Prostate gland (tissue), 2 donors: ENCODE data around the gene FHL1.

ENCODE experiments used
- POLR2AphosphoS5 ChIP-seq: sonication (generic); formaldehyde crosslinking; IDR thresholded peaks from one replicate; pipeline ENCODE4 v1.6.1; 2017; ENCODE audit warnings: antibody characterized with exemption
- TF ChIP-seq, protein P1 (sequence below), 4 experiments: fragments of 200-600 bp in 2 of 4; fragments of 450-650 bp in 2 of 4; sonication (generic) in 2 of 4; IDR thresholded peaks; 1 replicate in 3 of 4; 2 replicates in 1 of 4; pipeline ENCODE4 v1.5.1; 2016 to 2019; ENCODE audit warnings: antibody characterized with exemption in 4 of 4, mild to moderate bottlenecking in 2 of 4, moderate library complexity in 2 of 4

DNA sequence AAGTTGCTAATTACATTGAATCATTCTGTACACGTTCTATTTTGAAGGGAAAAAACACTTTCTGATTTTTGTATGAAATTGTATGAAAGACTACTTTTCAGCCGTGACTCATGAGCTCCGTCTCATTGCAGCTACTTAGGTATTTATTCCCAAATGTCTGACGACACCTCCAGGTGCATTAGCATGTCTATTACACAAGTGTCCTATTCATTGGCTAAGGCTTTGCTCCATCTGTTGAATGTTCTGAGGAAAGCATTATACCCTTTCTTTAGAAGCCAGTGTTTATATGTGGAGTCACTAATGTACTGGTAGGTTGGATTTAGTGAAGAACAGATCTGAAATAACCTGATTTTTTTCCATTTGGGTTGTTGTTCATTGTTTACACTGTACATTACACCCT is 52.0 kb downstream of the FHL1 start:
- TF ChIP-seq, protein P1, sequence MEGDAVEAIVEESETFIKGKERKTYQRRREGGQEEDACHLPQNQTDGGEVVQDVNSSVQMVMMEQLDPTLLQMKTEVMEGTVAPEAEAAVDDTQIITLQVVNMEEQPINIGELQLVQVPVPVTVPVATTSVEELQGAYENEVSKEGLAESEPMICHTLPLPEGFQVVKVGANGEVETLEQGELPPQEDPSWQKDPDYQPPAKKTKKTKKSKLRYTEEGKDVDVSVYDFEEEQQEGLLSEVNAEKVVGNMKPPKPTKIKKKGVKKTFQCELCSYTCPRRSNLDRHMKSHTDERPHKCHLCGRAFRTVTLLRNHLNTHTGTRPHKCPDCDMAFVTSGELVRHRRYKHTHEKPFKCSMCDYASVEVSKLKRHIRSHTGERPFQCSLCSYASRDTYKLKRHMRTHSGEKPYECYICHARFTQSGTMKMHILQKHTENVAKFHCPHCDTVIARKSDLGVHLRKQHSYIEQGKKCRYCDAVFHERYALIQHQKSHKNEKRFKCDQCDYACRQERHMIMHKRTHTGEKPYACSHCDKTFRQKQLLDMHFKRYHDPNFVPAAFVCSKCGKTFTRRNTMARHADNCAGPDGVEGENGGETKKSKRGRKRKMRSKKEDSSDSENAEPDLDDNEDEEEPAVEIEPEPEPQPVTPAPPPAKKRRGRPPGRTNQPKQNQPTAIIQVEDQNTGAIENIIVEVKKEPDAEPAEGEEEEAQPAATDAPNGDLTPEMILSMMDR (IDR thresholded peaks at IDR 0.05): no peak
- TF ChIP-seq POLR2AphosphoS5: no peak
